ENCODE results near the gene FKBP2.

The FKBP2 gene

DNA sequence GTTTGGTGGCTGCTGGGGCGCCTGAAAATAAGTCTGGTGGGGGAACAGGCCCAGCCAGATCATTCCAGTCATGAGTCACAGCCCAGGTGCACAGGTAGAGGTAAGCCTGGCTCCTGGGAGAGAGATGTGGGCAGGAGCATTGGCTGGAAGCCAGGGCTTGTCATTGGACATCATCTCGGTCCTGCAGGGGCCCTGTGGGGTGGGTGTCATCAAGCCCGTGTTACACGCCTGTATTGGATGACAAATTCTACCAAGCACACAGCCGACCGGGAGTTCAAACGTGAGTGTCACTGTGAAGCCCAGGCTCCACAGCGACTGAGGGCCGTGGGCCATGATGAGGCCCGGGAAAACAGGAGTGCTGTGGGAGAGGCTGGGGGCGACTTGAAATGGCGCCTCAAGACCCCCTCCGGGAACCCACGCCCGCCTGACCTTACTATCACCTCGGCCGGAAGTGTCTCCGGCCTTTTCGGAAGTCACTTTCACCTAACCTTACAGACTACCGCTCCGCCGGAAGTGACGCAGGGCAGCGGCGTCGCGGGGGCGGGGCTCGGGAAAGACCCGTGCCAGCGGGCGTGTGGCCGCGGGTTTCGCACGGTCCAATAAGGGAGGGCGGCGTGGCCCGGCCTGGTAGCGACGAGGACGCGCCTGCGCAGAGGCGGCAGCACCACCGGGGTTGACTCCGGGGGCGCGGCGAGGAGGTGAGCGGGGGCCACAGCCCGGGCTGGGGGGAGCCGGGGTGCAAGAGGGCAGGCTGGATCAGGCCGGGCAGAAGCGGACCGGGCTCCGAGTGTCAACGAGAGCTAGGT is at the start of gene FKBP2:
Gene FKBP2 (plus strand): TSS at position 661 of the 806 bp plus-strand sequence. CDS start 1,293 bp downstream, outside the sequence.
- peak; percentile 97 for DNase-seq

DNA sequence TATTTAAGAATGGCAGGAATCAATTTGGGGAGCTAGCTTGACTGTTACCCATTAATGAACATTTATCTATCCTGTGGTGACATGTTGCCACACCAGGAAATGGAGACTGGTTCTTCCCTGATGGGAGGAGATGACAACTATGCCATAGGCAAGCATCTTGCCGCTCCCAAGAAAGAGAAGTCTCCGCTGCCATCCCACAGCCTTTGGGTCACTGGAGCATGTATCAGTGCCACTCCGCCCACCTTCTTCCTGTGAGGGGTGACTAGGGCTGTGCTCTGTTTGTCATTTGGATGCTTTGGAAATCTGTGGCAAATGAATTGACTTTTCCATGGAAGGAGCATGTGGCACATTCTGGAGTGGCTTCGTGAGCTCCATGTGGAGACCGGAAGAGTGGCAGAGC is 48.5 kb upstream of the FKBP2 start:
- no peak for DNase-seq

GRCh38 chr11:64196626-64197025 is 44.3 kb upstream of the FKBP2 start:
- no peak for DNase-seq

DNA sequence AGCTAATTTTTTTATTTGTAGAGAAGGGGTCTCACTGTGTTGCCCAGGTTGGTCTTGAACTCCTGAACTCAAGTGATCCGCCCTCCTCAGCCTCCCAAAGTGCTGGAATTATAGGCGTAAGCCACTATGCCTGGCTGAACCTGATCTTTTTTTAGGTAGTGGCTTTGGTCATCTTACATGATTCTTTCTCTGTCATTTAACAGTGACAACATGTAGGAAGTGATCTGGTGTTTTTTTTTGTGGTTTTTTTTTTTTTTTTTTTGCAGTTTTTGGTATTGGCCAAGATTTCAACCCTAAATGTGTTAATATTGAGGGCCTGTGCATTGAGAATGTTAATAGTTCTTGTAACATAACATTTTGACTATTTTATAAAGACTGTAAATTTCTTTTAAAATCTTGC is 42.4 kb upstream of the FKBP2 start:
- no peak for DNase-seq

GRCh38 chr11:64201543-64201942 is 39.4 kb upstream of the FKBP2 start:
- no peak for DNase-seq

GRCh38 chr11:64202992-64203391 is 37.9 kb upstream of the FKBP2 start:
- DNase-seq, result no peak

- DNase-seq, result no peak
These were observed 37.3 kb upstream of the FKBP2 start for GRCh38 chr11:64203421-64204079.

DNA sequence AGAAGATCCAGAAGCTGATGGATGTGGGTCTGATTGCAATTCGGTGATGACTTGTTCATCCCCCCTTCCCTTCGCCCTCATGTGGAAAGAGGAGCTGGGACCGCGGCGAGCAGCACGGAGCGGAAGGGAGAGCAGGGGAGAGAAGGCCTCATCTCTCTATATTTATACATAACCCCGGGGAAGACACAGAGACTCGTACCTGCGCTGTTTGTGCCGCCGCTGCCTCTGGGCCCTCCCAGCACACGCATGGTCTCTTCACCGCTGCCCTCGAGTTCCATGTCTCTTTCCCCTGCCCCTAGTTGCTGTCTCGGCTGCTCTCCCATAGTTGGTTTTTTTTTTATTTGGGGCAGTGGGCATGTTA is 36.8 kb upstream of the FKBP2 start:
- DNase-seq, result no peak

- DNase-seq, result peak; percentile 92
These were observed 36.4 kb upstream of the FKBP2 start for GRCh38 chr11:64204464-64204989.

DNA sequence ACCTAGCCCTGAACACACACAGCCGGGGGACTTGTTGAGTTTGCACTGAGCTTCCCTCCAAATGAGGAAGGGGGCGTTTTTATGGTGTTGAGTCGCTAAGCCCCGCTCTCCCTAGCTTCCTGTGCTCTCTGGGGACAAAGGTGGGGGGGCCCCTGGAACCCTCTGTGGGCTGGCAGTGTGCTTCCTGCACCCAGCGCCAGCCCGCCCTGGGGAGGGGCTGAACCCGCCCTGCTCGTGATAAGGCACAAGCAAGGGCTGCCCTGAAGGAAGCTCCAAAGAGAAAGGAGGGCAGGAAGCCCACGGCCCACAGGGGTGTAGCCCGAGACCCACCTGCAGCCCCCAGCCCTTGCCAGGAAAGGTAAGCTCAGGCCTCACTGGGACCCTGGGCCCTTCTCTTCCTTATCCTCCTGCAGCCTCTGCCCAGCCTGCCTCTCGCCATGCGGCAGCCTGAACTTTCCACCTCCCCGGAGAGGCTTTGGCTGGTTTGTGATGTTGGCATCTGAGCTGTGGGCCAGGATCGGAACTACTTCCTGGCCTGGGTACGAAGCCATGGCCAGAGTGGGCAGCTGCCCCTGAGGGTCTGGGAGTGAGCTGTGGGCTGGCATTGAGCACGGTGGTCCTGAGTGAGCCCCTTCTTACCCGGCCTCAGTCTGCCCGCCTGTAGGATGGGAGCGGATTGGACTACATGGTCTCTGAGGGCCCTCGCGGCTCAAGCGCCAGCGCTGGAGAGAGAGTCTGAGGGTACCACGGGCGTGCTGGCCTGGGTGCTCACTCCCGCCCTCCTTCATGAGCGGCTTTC is 34.2 kb upstream of the FKBP2 start, which contains the start of gene FERMT3:
Gene FERMT3 (plus strand): TSS at position 265 of the 799 bp plus-strand sequence. CDS start 644 bp downstream, outside the sequence.
- no peak for DNase-seq

- DNase-seq, result peak; percentile 81
These were observed 33.4 kb upstream of the FKBP2 start for GRCh38 chr11:64207256-64208085.

DNA sequence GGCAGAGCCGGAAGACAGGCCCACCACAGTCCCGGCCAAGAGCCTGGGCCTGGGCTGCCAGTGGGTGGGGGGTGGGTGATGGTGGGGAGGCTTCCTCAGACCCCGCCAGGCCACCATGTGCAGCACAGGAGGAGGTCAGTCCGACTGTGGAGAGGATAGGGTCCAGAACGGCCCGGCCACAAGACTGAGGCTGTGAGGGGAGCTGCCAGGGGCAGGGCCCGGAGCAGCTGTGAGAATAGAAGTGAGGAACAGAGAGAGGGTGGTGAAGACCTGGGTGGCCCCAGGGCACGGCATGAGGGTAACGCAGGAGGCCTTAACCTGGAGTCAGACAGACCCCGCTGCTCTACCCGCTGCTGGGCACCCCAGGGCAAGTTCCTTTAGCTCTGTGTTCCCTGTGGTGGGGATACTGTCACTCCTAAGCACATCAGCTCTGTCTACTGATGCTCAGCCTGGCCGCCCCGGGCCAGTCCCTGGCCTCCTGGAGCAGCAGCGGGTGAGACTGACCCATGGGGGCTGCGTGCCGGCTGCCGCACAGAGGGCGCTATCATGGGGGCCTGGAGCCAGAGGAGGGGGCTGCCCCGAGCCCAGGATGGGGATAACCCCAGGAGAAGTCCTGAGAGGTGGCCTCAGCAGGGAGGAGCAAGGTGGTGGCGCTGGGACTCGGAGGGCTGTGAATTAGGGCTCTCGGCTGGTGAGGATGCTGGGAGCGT is 32.7 kb upstream of the FKBP2 start:
- DNase-seq, result no peak

- no peak for DNase-seq
These were observed 31.9 kb upstream of the FKBP2 start for GRCh38 chr11:64208796-64209562.

DNA sequence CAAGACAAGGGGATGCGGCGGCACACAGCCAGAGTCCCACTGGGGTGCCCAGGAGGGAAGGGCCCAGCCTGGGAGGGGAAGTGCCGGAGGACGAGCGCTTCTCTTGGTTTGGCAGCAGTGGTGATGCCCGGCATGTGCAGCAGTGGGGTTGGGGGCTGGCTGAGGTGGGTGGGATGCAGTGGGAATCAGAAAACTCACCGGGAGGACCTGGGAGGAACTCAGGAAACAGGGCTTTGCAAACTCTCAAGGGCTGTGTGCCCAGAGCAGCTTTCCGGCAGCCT is 31.4 kb upstream of the FKBP2 start:
- no peak for DNase-seq

DNA sequence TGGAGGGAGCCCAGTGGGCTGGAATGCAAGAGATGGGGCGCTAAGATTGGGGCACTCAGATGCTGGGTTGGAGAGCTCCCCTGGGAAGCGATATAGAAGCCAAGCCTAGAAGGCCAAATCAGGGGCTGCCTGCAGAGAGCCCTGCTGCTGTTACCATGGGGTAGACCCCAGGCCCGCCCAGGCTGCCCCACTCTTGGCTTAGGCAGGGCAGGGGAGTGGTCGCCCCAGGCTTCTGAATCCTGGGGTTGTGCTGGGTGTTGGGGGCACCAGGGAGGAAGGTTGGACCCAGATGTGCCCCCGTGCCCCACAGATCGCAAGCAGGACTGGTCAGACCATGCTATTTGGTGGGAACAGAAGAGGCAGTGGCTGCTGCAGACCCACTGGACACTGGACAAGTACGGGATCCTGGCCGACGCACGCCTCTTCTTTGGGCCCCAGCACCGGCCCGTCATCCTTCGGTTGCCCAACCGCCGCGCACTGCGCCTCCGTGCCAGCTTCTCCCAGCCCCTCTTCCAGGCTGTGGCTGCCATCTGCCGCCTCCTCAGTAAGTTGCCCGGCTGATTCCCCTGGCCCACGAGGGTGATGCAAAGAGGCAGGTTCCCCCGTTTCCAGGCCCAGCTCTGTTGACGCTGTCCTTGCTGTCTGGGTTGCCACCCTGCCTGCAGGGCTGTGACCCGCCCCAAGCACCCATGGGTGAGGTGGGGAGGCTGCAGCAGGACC is 30.4 kb upstream of the FKBP2 start:
- DNase-seq, result no peak

DNA sequence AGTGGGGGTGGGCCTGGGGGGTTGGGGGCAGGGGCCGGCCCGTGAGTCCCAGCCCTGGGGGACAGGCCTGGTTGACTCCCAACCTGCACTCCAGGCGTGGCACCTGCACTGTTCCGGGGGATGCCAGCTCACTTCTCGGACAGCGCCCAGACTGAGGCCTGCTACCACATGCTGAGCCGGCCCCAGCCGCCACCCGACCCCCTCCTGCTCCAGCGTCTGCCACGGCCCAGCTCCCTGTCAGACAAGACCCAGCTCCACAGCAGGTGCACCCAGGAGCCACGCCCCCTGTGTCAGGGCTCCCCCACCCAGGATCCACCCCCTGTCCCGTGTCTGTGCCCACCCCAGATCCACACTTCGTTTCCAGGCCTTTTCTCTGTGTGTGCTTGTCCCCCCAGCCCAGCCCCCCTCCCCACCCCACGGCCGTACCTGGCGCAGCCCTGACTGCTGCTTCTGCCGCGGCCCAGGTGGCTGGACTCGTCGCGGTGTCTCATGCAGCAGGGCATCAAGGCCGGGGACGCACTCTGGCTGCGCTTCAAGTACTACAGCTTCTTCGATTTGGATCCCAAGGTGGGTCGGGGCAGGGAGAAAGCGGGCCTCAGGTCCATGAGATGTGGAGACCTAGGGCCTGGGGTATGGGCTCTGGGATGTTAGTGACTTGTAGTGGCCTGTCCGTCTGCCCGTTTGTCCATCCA is 29.6 kb upstream of the FKBP2 start:
- no peak for DNase-seq

- no peak for DNase-seq
These were observed 24.0 kb upstream of the FKBP2 start for GRCh38 chr11:64216879-64217278.

DNA sequence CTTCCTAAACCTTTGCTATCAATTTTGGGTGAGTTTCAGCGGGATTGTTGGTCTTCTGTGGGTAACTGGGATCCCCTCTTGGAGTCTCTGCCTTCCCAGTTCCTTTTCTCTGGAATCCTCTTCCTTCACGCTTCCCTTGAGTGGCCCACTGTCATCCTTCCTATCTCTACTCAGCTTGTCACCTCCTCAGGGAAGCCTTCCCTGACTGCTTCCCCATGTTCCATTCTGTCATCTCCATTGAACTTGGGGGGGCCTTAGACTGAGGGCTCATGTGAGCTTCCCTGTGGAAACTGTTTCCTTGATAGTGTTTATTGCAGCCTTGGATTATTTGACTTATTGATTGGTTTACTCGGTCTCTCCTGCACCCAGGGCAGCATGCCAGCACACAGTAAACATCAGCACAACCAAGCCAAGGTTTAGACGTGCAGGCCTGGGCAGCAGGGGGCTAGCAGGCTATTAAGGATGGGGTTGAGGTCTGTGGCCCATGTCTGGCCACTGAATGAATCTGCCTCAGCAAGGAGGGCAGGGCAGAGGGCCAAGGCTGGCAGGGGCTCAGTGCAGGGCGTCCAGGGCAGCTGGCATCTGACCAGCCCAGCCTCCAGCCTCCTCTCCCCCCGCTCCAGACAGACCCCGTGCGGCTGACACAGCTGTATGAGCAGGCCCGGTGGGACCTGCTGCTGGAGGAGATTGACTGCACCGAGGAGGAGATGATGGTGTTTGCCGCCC is 22.1 kb upstream of the FKBP2 start:
- DNase-seq, result no peak

GRCh38 chr11:64219354-64219684 is 21.6 kb upstream of the FKBP2 start:
- DNase-seq, result no peak
